GM19025 (cell line): Measurements from ENCODE around the gene UVSSA.

Experiments used
- ATAC-seq: cut with Tn5 transposase; IDR thresholded peaks from one replicate; pipeline ENCODE4 v1.9.1; 2021; ENCODE audit warnings: mild to moderate bottlenecking, low read depth, moderate library complexity; ENCODE audit not compliant: unreplicated experiment

UVSSA gene

GRCh38 chr4:1346781-1347409 lies at the start of gene UVSSA:
UVSSA (plus strand) TSS chr4:1347208; CDS start chr4:1348092, 884 bp downstream.
- ATAC-seq: peak; percentile 94

- ATAC-seq: no peak
These were observed 49.3 kb upstream of the UVSSA start for GRCh38 chr4:1297456-1298325.

- ATAC-seq: no peak
These were observed 48.5 kb upstream of the UVSSA start for GRCh38 chr4:1298461-1298860.

GRCh38 chr4:1299301-1299860 lies 47.6 kb upstream of the UVSSA start:
- no peak for ATAC-seq

GRCh38 chr4:1300466-1301455 lies 46.2 kb upstream of the UVSSA start:
- no peak for ATAC-seq

- ATAC-seq: no peak
These were observed 44.8 kb upstream of the UVSSA start for GRCh38 chr4:1302159-1302558.

- no peak for ATAC-seq
These were observed 41.7 kb upstream of the UVSSA start for GRCh38 chr4:1305261-1305711.

GRCh38 chr4:1305781-1306455 lies 41.1 kb upstream of the UVSSA start:
- no peak for ATAC-seq

- no peak for ATAC-seq
These were observed 38.9 kb upstream of the UVSSA start for GRCh38 chr4:1307951-1308735.

- peak; percentile 89 for ATAC-seq
These were observed 37.6 kb upstream of the UVSSA start for GRCh38 chr4:1309261-1310010.

GRCh38 chr4:1310031-1310795 lies 36.8 kb upstream of the UVSSA start:
- ATAC-seq: no peak

GRCh38 chr4:1310796-1311631 lies 36.0 kb upstream of the UVSSA start:
- ATAC-seq: no peak

- ATAC-seq: no peak
These were observed 34.0 kb upstream of the UVSSA start for GRCh38 chr4:1312821-1313640.

GRCh38 chr4:1315306-1315705 lies 31.7 kb upstream of the UVSSA start:
- ATAC-seq: no peak

GRCh38 chr4:1315836-1316536 lies 31.0 kb upstream of the UVSSA start:
- ATAC-seq: no peak
